OCI-M1 (cell line): Measurements from ENCODE around the gene MEX3A.
A peak's percentile ranks its signal among the peaks of the same experiment; 100 is the strongest.
"Not testable (repeated sequence)": the region's sequence is repeated elsewhere in the genome, so short reads cannot be mapped to it uniquely, and the experiment has no call there.

ENCODE experiments used
- DNase-seq: peaks from one replicate; lab custom pipeline; 2025; lab: John Stamatoyannopoulos, UW

Gene MEX3A

GRCh38 chr1:156118177-156118868, 36.1 kb upstream of the MEX3A start:
- no peak for DNase-seq

- no peak for DNase-seq
Measured at GRCh38 chr1:156117414-156118176, 35.3 kb upstream of the MEX3A start.

GRCh38 chr1:156116731-156117130, 34.5 kb upstream of the MEX3A start:
- not testable (repeated sequence) for DNase-seq

GRCh38 chr1:156115514-156116374, 33.5 kb upstream of the MEX3A start:
- peak; percentile 74 for DNase-seq

GRCh38 chr1:156114919-156115513, 32.8 kb upstream of the MEX3A start:
- DNase-seq = peak; percentile 68

GRCh38 chr1:156114101-156114918, 32.0 kb upstream of the MEX3A start, which contains the start of gene LMNA:
Gene LMNA, plus strand, starts transcription at chr1:156114711. Its CDS starts 208 bp downstream, at chr1:156114919.
- DNase-seq = peak; percentile 91

GRCh38 chr1:156113282-156113950, 31.2 kb upstream of the MEX3A start:
- DNase-seq = no peak

- no peak for DNase-seq
Measured at GRCh38 chr1:156112276-156113137, 30.2 kb upstream of the MEX3A start.

GRCh38 chr1:156111355-156111962, 29.2 kb upstream of the MEX3A start:
- no peak for DNase-seq

- no peak for DNase-seq
Measured at GRCh38 chr1:156110252-156110651, 28.0 kb upstream of the MEX3A start.

GRCh38 chr1:156108664-156109241, 26.5 kb upstream of the MEX3A start:
- DNase-seq = no peak

GRCh38 chr1:156108057-156108456, 25.8 kb upstream of the MEX3A start:
- no peak for DNase-seq

- peak; percentile 63 for DNase-seq
Measured at GRCh38 chr1:156106624-156107488, 24.6 kb upstream of the MEX3A start.

- DNase-seq = no peak
Measured at GRCh38 chr1:156104861-156105832, 22.9 kb upstream of the MEX3A start.

- DNase-seq = no peak
Measured at GRCh38 chr1:156104065-156104810, 22.0 kb upstream of the MEX3A start.

- no peak for DNase-seq
Measured at GRCh38 chr1:156103521-156103947, 21.3 kb upstream of the MEX3A start.
